BE2C (cell line): Measurements from ENCODE around the gene CCNL2.

Experiments
- DNase-seq: peaks from one replicate; pipeline ENCODE4 v3.0.0-alpha.2; 2020
- H3K27me3 ChIP-seq: fragments of 250-450 bp; sonication (Bioruptor Pico); 2 replicates; pipeline ENCODE4 v1.5.1; 2020; ENCODE audit warnings: mild to moderate bottlenecking
- H3K36me3 ChIP-seq: fragments of 250-450 bp; sonication (Bioruptor Pico); 2 replicates; pipeline ENCODE4 v1.5.1; 2020; ENCODE audit warnings: mild to moderate bottlenecking
- H3K4me1 ChIP-seq: fragments of 250-450 bp; sonication (Bioruptor Pico); 2 replicates; pipeline ENCODE4 v1.5.1; 2020
- H3K4me3 ChIP-seq: 2 replicates; pipeline ENCODE4 v1.5.1; 2011; ENCODE audit warnings: low read depth, low read length
- H3K9me3 ChIP-seq: fragments of 250-450 bp; sonication (Bioruptor Pico); 2 replicates; pipeline ENCODE4 v1.5.1; 2020
- TF ChIP-seq, protein P1 (sequence below): IDR thresholded peaks from 2 replicates; pipeline ENCODE4 v1.5.1; 2012; ENCODE audit warnings: mild to moderate bottlenecking, low read depth, low read length

The CCNL2 gene

GRCh38 chr1:1345860-1346500 lies 53.2 kb downstream of the CCNL2 start:
- H3K9me3 ChIP-seq, result no peaks in the 10 kb centered on the region
- TF ChIP-seq, protein P1, sequence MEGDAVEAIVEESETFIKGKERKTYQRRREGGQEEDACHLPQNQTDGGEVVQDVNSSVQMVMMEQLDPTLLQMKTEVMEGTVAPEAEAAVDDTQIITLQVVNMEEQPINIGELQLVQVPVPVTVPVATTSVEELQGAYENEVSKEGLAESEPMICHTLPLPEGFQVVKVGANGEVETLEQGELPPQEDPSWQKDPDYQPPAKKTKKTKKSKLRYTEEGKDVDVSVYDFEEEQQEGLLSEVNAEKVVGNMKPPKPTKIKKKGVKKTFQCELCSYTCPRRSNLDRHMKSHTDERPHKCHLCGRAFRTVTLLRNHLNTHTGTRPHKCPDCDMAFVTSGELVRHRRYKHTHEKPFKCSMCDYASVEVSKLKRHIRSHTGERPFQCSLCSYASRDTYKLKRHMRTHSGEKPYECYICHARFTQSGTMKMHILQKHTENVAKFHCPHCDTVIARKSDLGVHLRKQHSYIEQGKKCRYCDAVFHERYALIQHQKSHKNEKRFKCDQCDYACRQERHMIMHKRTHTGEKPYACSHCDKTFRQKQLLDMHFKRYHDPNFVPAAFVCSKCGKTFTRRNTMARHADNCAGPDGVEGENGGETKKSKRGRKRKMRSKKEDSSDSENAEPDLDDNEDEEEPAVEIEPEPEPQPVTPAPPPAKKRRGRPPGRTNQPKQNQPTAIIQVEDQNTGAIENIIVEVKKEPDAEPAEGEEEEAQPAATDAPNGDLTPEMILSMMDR, result no peak
- no peaks in the 10 kb centered on the region for H3K27me3 ChIP-seq
- no peak overlapping the region for H3K4me3 ChIP-seq
- H3K4me1 ChIP-seq, result peaks cover 3% of the 10 kb centered on the region; the same call in 1 of the 2 replicates
- peaks cover 12% of the 10 kb centered on the region for H3K36me3 ChIP-seq
- no peak for DNase-seq

- Histone ChIP-seq H3K4me3 (no peak overlapping the region), H3K9me3 (no peaks in the 10 kb centered on the region), H3K36me3 (peaks cover 16% of the 10 kb centered on the region), H3K4me1 (peaks cover 3% of the 10 kb centered on the region; the same call in 1 of the 2 replicates), H3K27me3 (no peaks in the 10 kb centered on the region)
- DNase-seq, result no peak
- TF ChIP-seq, protein P1, result no peak
These were observed 53.8 kb downstream of the CCNL2 start for GRCh38 chr1:1345384-1345783.

DNA sequence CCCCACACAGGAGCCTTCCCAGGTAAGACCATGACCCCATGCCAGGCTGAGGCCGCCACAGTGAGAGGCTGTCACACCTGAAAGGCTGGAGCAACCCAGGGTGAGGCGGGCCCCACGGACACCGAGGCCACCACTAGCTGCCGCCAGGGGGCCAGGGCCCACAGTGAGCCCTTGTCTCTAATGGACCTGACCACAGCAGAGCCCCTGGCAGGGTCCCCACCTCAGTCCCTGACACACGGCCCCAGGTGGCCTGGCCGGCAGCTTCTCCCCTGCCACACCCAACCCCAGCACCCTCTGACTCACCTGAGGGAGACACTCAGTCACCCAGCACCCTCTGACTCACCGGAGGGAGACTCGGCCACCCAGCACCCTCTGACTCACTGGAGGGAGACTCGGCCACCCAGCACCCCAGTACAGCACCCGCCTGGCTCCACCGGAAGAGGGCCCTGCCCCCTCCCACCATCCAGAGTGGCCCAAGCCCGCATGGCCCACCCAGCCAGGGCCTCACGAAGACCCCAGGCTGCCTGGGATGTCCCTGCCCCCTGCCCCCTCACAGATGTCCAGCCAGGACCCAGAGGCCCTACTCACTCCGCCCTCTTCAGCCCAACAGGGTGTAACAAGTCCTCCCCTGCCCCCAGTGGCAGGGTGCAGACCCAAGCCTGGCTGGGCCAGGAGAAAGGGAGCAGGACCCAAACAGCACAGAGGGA lies 54.3 kb downstream of the CCNL2 start:
- no peaks in the 10 kb centered on the region for H3K9me3 ChIP-seq
- no peaks in the 10 kb centered on the region for H3K27me3 ChIP-seq
- no peak overlapping the region for H3K4me3 ChIP-seq
- DNase-seq, result peak; percentile 74
- peaks cover 21% of the 10 kb centered on the region for H3K36me3 ChIP-seq
- H3K4me1 ChIP-seq, result peaks cover 3% of the 10 kb centered on the region; the same call in 1 of the 2 replicates
- TF ChIP-seq, protein P1, result peak; percentile 66

DNA sequence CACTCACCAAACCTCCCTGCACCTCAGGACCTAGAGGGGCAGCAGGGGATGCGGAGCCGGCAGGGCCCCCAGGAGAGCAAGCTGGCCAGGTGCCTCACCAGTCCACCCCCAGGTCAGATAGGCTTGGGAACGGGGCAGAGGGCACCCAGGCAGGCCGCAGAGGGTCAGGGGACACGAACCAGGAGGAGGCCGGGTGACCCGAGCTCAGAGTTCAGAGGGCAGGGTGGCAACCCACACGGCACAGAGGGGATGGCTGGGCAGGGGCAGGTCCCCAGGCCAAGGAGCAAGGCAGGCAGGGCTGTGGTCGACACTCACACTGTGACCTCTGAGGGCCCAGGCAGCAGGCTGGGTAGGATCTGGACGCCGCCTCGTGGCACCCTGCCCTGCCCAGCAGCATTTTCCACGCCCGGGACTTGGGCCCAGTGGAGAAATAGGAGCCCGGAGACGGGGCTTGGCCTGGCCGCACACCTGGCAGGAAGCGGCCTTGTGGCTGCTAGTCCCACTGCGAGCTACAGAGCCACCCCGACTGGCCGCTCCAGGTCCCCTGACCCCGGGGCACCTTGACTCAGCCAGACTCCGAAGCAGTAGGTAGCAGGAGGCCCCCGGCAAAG lies 55.2 kb downstream of the CCNL2 start:
- DNase-seq, result no peak
- TF ChIP-seq, protein P1, result no peak
- H3K4me1 ChIP-seq, result peaks cover 3% of the 10 kb centered on the region; the same call in 1 of the 2 replicates
- no peaks in the 10 kb centered on the region for H3K9me3 ChIP-seq
- peaks cover 27% of the 10 kb centered on the region for H3K36me3 ChIP-seq
- no peak overlapping the region for H3K4me3 ChIP-seq
- no peaks in the 10 kb centered on the region for H3K27me3 ChIP-seq

DNA sequence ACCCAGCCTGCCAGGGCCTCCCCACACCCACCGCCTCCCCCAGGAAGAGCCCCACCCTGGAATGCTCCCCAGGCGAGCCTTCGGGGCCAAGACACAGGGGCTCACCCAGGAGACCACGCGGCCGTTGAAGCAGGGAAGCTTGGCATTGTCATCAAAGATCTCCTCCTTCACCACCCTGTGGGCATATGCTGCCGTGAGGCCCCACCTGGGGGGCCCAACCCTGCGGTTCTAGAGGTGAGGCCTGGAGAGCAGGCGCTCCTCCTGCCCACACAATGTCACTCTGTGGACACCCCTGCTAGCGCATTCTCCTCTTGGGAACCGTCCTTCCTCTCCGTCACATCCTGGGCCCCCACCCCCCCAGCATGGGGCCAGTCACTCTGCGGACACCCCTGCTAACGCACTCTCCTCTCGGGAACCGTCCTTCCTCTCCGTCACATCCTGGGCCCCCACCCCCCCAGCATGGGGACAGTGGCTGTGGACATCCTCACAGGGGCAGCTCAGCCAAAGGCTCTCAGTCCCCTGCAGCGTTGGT lies 56.5 kb downstream of the CCNL2 start:
- Histone ChIP-seq H3K4me1 (peaks cover 3% of the 10 kb centered on the region; the same call in 1 of the 2 replicates), H3K36me3 (peaks cover 33% of the 10 kb centered on the region), H3K27me3 (no peaks in the 10 kb centered on the region), H3K4me3 (no peak overlapping the region), H3K9me3 (no peaks in the 10 kb centered on the region)
- TF ChIP-seq, protein P1, result no peak
- DNase-seq, result no peak
